ENCODE data around the gene C4orf50. TPM values are rescaled to one million over a fixed set of nuclear protein-coding genes. Genes with fewer than 3 reads are reported as not detected.

Gene C4orf50
- total and polyA plus RNA-seq, 10 of the 15 experiments (the other 5 are each of a cell fraction or from before 2014, with no cell fraction given): 0.04 to 0.09 (median 0.05) TPM; not detected in 3

DNA sequence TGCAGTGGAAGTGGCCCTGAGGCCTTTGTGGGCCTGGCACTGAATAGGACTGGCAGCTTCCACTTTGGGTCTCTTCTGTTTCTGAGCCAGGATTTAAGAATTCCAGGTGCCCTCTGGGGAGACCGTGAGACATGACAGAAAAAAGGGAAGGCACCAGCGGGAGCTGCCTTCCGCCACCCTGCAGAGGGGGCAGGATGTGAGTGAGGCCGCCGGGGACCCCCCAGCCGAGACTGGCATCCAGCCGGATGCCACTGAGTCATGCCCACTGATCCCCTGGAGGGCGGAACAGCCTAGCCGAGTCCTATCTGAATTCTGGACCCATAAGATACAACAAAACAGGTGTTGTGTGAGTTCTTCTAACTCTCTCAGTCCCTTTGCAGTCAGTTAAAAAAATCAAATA is 41.3 kb downstream of the C4orf50 start (continued):
- TF ChIP-seq CBFB (IDR thresholded peaks at IDR 0.05; ENCODE audit: low read depth) (no peak), SIN3A (IDR thresholded peaks at IDR 0.05; ENCODE audit: low read depth, low read length) (no peak), SUPT20H (IDR thresholded peaks at IDR 0.05; ENCODE audit: borderline replicate concordance, control insufficient read depth, low read depth, low read length) (no peak)

DNA sequence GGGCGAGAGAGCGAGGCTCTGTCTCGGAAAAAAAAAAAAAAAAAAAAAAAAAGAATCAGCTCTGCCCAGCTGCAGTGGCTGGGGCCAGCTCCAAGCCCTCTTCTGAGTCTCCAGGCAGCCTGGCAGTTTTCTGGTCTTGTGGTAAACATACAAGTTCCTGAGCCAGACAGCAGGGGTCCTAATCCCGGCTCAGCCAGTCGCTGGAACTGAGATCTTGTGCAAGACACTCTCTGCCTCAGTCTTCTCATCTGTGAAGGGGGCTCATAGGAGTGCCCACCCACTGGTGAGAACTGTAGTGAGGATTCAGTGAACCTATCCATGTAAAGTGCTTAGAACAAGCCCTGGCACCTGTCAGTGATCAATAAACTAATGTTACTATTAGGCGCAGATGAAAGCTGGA is 41.8 kb downstream of the C4orf50 start:
- no peak overlapping the region for H2AFZ ChIP-seq (ENCODE audit: control insufficient read depth, low read depth, low read length)
- ChIA-PET CTCF (no interaction called here), POLR2A (no interaction called here), RAD21 (ENCODE audit: unreplicated experiment) (no interaction called here), SMC1A (ENCODE audit: uncharacterized antibody, unreplicated experiment) (interaction anchor here (0.5 kb wide), 1 partner anchor 44 kb away, joined by 3 read pairs; no protein-coding TSS in a partner anchor)
- H3K27me3 ChIP-seq (replicated peaks in 1 of 2; ENCODE audit: control insufficient read depth in 2 of 2, insufficient read depth in 2 of 2, low read length in 1 of 2): peaks cover 0 to 5% of the 10 kb centered on the region in 2 experiments; a peak in 2 of 4 replicates
- no peak overlapping the region for H3K27ac ChIP-seq (ENCODE audit: control insufficient read depth, insufficient read depth)
- H4K20me1 ChIP-seq (ENCODE audit: control insufficient read depth, insufficient read depth): no peaks in the 10 kb centered on the region
- no peaks in the 10 kb centered on the region for H3K36me3 ChIP-seq (ENCODE audit: control insufficient read depth in 2 of 2, insufficient read depth in 2 of 2, low read length in 1 of 2)
- H3K79me2 ChIP-seq (ENCODE audit: control insufficient read depth, insufficient read depth, low read length): no peaks in the 10 kb centered on the region
- BruUV-seq (replicated peaks): no TSS peak
- H3K9me3 ChIP-seq (replicated peaks; ENCODE audit: control insufficient read depth, insufficient read depth, low read length): no peaks in the 10 kb centered on the region
- 57% methylated on average over 3 of the region's 6 CpGs for WGBS (ENCODE audit: insufficient coverage, insufficient replicate concordance, low lambda C conversion rate, missing lambda C conversion rate)
- no peak overlapping the region for H3K4me2 ChIP-seq (ENCODE audit: control insufficient read depth, insufficient read depth)
- intact Hi-C loops (cut with micrococcal nuclease; ENCODE audit: unreplicated experiment) (loop anchor here (10.0 kb wide), 1 partner anchor 152 kb away; no protein-coding TSS in a partner anchor), in situ Hi-C loops (cut with MboI) (no loop called here)
- DNase-seq (ENCODE audit: low read depth, low spot score) (no peak), ATAC-seq (no peak), FAIRE-seq (no peak)
- no peak overlapping the region for H3K9ac ChIP-seq (ENCODE audit: control insufficient read depth, insufficient read depth, low read length)
- H3K4me1 ChIP-seq (ENCODE audit: control insufficient read depth, insufficient read depth, low read length): no peaks in the 10 kb centered on the region
- H3K4me3 ChIP-seq: no peak overlapping the region
- no peak for TF ChIP-seq MXI1 (IDR thresholded peaks at IDR 0.05; ENCODE audit: low read depth, low read length)
- TF ChIP-seq, protein P1, sequence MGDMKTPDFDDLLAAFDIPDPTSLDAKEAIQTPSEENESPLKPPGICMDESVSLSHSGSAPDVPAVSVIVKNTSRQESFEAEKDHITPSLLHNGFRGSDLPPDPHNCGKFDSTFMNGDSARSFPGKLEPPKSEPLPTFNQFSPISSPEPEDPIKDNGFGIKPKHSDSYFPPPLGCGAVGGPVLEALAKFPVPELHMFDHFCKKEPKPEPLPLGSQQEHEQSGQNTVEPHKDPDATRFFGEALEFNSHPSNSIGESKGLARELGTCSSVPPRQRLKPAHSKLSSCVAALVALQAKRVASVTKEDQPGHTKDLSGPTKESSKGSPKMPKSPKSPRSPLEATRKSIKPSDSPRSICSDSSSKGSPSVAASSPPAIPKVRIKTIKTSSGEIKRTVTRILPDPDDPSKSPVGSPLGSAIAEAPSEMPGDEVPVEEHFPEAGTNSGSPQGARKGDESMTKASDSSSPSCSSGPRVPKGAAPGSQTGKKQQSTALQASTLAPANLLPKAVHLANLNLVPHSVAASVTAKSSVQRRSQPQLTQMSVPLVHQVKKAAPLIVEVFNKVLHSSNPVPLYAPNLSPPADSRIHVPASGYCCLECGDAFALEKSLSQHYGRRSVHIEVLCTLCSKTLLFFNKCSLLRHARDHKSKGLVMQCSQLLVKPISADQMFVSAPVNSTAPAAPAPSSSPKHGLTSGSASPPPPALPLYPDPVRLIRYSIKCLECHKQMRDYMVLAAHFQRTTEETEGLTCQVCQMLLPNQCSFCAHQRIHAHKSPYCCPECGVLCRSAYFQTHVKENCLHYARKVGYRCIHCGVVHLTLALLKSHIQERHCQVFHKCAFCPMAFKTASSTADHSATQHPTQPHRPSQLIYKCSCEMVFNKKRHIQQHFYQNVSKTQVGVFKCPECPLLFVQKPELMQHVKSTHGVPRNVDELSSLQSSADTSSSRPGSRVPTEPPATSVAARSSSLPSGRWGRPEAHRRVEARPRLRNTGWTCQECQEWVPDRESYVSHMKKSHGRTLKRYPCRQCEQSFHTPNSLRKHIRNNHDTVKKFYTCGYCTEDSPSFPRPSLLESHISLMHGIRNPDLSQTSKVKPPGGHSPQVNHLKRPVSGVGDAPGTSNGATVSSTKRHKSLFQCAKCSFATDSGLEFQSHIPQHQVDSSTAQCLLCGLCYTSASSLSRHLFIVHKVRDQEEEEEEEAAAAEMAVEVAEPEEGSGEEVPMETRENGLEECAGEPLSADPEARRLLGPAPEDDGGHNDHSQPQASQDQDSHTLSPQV (IDR thresholded peaks at IDR 0.05): no peak
- TF ChIP-seq RCOR1 (conservative IDR thresholded peaks at IDR 0.05; ENCODE audit: low read depth, low read length): no peak
- TF ChIP-seq RFX5 (IDR thresholded peaks at IDR 0.05; ENCODE audit: low read depth, low read length): no peak
- TF ChIP-seq EED (IDR thresholded peaks at IDR 0.05; ENCODE audit: low read depth): no peak
- TF ChIP-seq HDGF (IDR thresholded peaks at IDR 0.05): no peak
- no peak for TF ChIP-seq ZZZ3 (IDR thresholded peaks at IDR 0.05; ENCODE audit: control insufficient read depth, insufficient read length, low read depth)
- TF ChIP-seq CBX5 (IDR thresholded peaks at IDR 0.05; ENCODE audit: low read depth): no peak

All from GM12878 (cell line).